Measurements from ENCODE around the gene ADGRE2.
"Not testable (repeated sequence)": the region's sequence is repeated elsewhere in the genome, so short reads cannot be mapped to it uniquely, and the experiment has no call there.

The ADGRE2 gene

GRCh38 chr19:14782626-14783409, 4.5 kb upstream of the ADGRE2 start:
- Histone ChIP-seq H3K14ac (ENCODE audit: low read length) (no peak overlapping the region), H3K27ac (replicated peaks; ENCODE audit: low read length) (no peak overlapping the region), H3K4me2 (ENCODE audit: insufficient read depth, low read length, poor library complexity, severe bottlenecking) (no peak overlapping the region), H3K36me3 (replicated peaks in 1 of 2; ENCODE audit: control insufficient read depth in 2 of 2, insufficient read depth in 2 of 2, low read length in 2 of 2) (no peaks in the 10 kb centered on the region), H2BK15ac (ENCODE audit: low read length) (no peak overlapping the region), H3K18ac (ENCODE audit: low read length) (no peak overlapping the region), H4K8ac (ENCODE audit: low read depth, low read length) (no peak overlapping the region), H2AK5ac (ENCODE audit: low read depth, low read length) (no peak overlapping the region), H2BK120ac (ENCODE audit: low read depth, low read length) (no peak overlapping the region), H4K91ac (ENCODE audit: low read depth, low read length, poor library complexity) (no peak overlapping the region), H3K79me1 (ENCODE audit: low read depth, low read length) (no peaks in the 10 kb centered on the region), H2AFZ (ENCODE audit: low read length) (no peak overlapping the region), H3K4ac (ENCODE audit: low read length) (no peak overlapping the region), H3K23ac (ENCODE audit: low read depth, low read length, poor library complexity) (no peak overlapping the region), H3K9me3 (replicated peaks in 1 of 2; ENCODE audit: control insufficient read depth in 2 of 2, insufficient read depth in 1 of 2, low read depth in 1 of 2, low read length in 2 of 2) (no peaks in the 10 kb centered on the region), H2BK5ac (ENCODE audit: low read length) (no peak overlapping the region), H3K9ac (ENCODE audit: low read depth, low read length, poor library complexity) (no peak overlapping the region), H3K4me3 (ENCODE audit: low read length in 2 of 2) (no peak overlapping the region), H3K27me3 (ENCODE audit: control insufficient read depth in 3 of 3, insufficient read depth in 3 of 3, low read depth in 1 of 3, low read length in 3 of 3) (no peaks in the 10 kb centered on the region), H2BK12ac (ENCODE audit: low read length) (no peak overlapping the region), H3K4me1 (ENCODE audit: control insufficient read depth in 2 of 2, insufficient read depth in 1 of 2, low read depth in 1 of 2, low read length in 2 of 2) (peaks cover 0 to 3% of the 10 kb centered on the region in 2 donors)
- no CpG with 5 or more reads among the region's 16 CpGs for WGBS, 2 donors (ENCODE audit: extremely low coverage in 2 of 2, insufficient read length in 2 of 2, insufficient replicate concordance in 1 of 2)
- DNase-seq (ENCODE audit: low spot score): no peak

GRCh38 chr19:14781713-14782536, 3.6 kb upstream of the ADGRE2 start:
- H4K91ac ChIP-seq (ENCODE audit: low read depth, low read length, poor library complexity); H2AK5ac ChIP-seq (ENCODE audit: low read depth, low read length); H3K27me3 ChIP-seq (ENCODE audit: control insufficient read depth in 3 of 3, insufficient read depth in 3 of 3, low read depth in 1 of 3, low read length in 3 of 3); H2BK120ac ChIP-seq (ENCODE audit: low read depth, low read length); H3K36me3 ChIP-seq (replicated peaks in 1 of 2; ENCODE audit: control insufficient read depth in 2 of 2, insufficient read depth in 2 of 2, low read length in 2 of 2); H4K8ac ChIP-seq (ENCODE audit: low read depth, low read length); H3K14ac ChIP-seq (ENCODE audit: low read length); H3K9ac ChIP-seq (ENCODE audit: low read depth, low read length, poor library complexity); H3K9me3 ChIP-seq (replicated peaks in 1 of 2; ENCODE audit: control insufficient read depth in 2 of 2, insufficient read depth in 1 of 2, low read depth in 1 of 2, low read length in 2 of 2); H2AFZ ChIP-seq (ENCODE audit: low read length); H3K79me1 ChIP-seq (ENCODE audit: low read depth, low read length); H3K23ac ChIP-seq (ENCODE audit: low read depth, low read length, poor library complexity); H3K18ac ChIP-seq (ENCODE audit: low read length); H3K4ac ChIP-seq (ENCODE audit: low read length); H3K4me1 ChIP-seq (ENCODE audit: control insufficient read depth in 2 of 2, insufficient read depth in 1 of 2, low read depth in 1 of 2, low read length in 2 of 2); H3K27ac ChIP-seq (replicated peaks; ENCODE audit: low read length); H3K4me2 ChIP-seq (ENCODE audit: insufficient read depth, low read length, poor library complexity, severe bottlenecking); DNase-seq (ENCODE audit: low spot score); H3K4me3 ChIP-seq (ENCODE audit: low read length in 2 of 2); H2BK15ac ChIP-seq (ENCODE audit: low read length); H2BK5ac ChIP-seq (ENCODE audit: low read length); H2BK12ac ChIP-seq (ENCODE audit: low read length): not testable (repeated sequence)
- no CpG with 5 or more reads among the region's 17 CpGs for WGBS, 2 donors (ENCODE audit: extremely low coverage in 2 of 2, insufficient read length in 2 of 2, insufficient replicate concordance in 1 of 2)

GRCh38 chr19:14780622-14781225, 2.4 kb upstream of the ADGRE2 start:
- H3K36me3 ChIP-seq (replicated peaks in 1 of 2; ENCODE audit: control insufficient read depth in 2 of 2, insufficient read depth in 2 of 2, low read length in 2 of 2); H3K4me1 ChIP-seq (ENCODE audit: control insufficient read depth in 2 of 2, insufficient read depth in 1 of 2, low read depth in 1 of 2, low read length in 2 of 2); H3K14ac ChIP-seq (ENCODE audit: low read length); DNase-seq (ENCODE audit: low spot score); H2AFZ ChIP-seq (ENCODE audit: low read length); H2BK12ac ChIP-seq (ENCODE audit: low read length); H3K18ac ChIP-seq (ENCODE audit: low read length); H3K79me1 ChIP-seq (ENCODE audit: low read depth, low read length); H4K91ac ChIP-seq (ENCODE audit: low read depth, low read length, poor library complexity); H3K27ac ChIP-seq (replicated peaks; ENCODE audit: low read length); H2AK5ac ChIP-seq (ENCODE audit: low read depth, low read length); H3K9ac ChIP-seq (ENCODE audit: low read depth, low read length, poor library complexity); H3K9me3 ChIP-seq (replicated peaks in 1 of 2; ENCODE audit: control insufficient read depth in 2 of 2, insufficient read depth in 1 of 2, low read depth in 1 of 2, low read length in 2 of 2); H2BK5ac ChIP-seq (ENCODE audit: low read length); H3K4me2 ChIP-seq (ENCODE audit: insufficient read depth, low read length, poor library complexity, severe bottlenecking); H3K27me3 ChIP-seq (ENCODE audit: control insufficient read depth in 3 of 3, insufficient read depth in 3 of 3, low read depth in 1 of 3, low read length in 3 of 3); H2BK15ac ChIP-seq (ENCODE audit: low read length); H2BK120ac ChIP-seq (ENCODE audit: low read depth, low read length); H3K4me3 ChIP-seq (ENCODE audit: low read length in 2 of 2); H4K8ac ChIP-seq (ENCODE audit: low read depth, low read length); H3K4ac ChIP-seq (ENCODE audit: low read length); H3K23ac ChIP-seq (ENCODE audit: low read depth, low read length, poor library complexity): not testable (repeated sequence)
- no CpG with 5 or more reads among the region's 14 CpGs for WGBS, 2 donors (ENCODE audit: extremely low coverage in 2 of 2, insufficient read length in 2 of 2, insufficient replicate concordance in 1 of 2)

GRCh38 chr19:14779151-14779550, 791 bp upstream of the ADGRE2 start:
- Histone ChIP-seq H3K27ac (replicated peaks; ENCODE audit: low read length) (no peak overlapping the region), H4K91ac (ENCODE audit: low read depth, low read length, poor library complexity) (no peak overlapping the region), H3K27me3 (ENCODE audit: control insufficient read depth in 3 of 3, insufficient read depth in 3 of 3, low read depth in 1 of 3, low read length in 3 of 3) (peaks cover 0 to 6% (median 0%) of the 10 kb centered on the region in 3 experiments), H2BK120ac (ENCODE audit: low read depth, low read length) (no peak overlapping the region), H3K4me3 (ENCODE audit: low read length in 2 of 2) (no peak overlapping the region), H2BK15ac (ENCODE audit: low read length) (no peak overlapping the region), H3K36me3 (replicated peaks in 1 of 2; ENCODE audit: control insufficient read depth in 2 of 2, insufficient read depth in 2 of 2, low read length in 2 of 2) (no peaks in the 10 kb centered on the region), H2BK5ac (ENCODE audit: low read length) (no peak overlapping the region), H3K4me2 (ENCODE audit: insufficient read depth, low read length, poor library complexity, severe bottlenecking) (no peak overlapping the region), H3K14ac (ENCODE audit: low read length) (no peak overlapping the region), H2BK12ac (ENCODE audit: low read length) (no peak overlapping the region), H3K23ac (ENCODE audit: low read depth, low read length, poor library complexity) (no peak overlapping the region), H3K9ac (ENCODE audit: low read depth, low read length, poor library complexity) (no peak overlapping the region), H3K18ac (ENCODE audit: low read length) (no peak overlapping the region), H2AK5ac (ENCODE audit: low read depth, low read length) (no peak overlapping the region), H3K79me1 (ENCODE audit: low read depth, low read length) (peaks cover 2% of the 10 kb centered on the region), H3K4ac (ENCODE audit: low read length) (no peak overlapping the region), H3K9me3 (replicated peaks in 1 of 2; ENCODE audit: control insufficient read depth in 2 of 2, insufficient read depth in 1 of 2, low read depth in 1 of 2, low read length in 2 of 2) (no peaks in the 10 kb centered on the region), H2AFZ (ENCODE audit: low read length) (no peak overlapping the region), H4K8ac (ENCODE audit: low read depth, low read length) (no peak overlapping the region), H3K4me1 (ENCODE audit: control insufficient read depth in 2 of 2, insufficient read depth in 1 of 2, low read depth in 1 of 2, low read length in 2 of 2) (peaks cover 0 to 1% of the 10 kb centered on the region in 2 donors)
- no peak for DNase-seq (ENCODE audit: low spot score)
- WGBS, 2 donors (ENCODE audit: extremely low coverage in 2 of 2, insufficient read length in 2 of 2, insufficient replicate concordance in 1 of 2): no CpG with 5 or more reads among the region's 5 CpGs
